GM23338 (cell line): Measurements from ENCODE around the gene KRT37.

Experiments used
- CREB1 ChIP-seq: fragments of 250-450 bp; sonication (Bioruptor Pico); IDR thresholded peaks from 2 replicates; pipeline ENCODE4 v1.5.0; 2020; ENCODE audit warnings: low read depth, mild to moderate bottlenecking, moderate library complexity
- CTCF ChIP-seq, 2 experiments: fragments of 200-600 bp in 1 of 2; sonication (generic) in 1 of 2; conservative IDR thresholded peaks; 2 replicates each; pipeline versions ENCODE4 v1.5.1 to v1.6.1; 2016 to 2017; ENCODE audit warnings: antibody characterized with exemption in 2 of 2, low read depth in 2 of 2, mild to moderate bottlenecking in 2 of 2, moderate library complexity in 1 of 2
- ETS1 ChIP-seq: IDR thresholded peaks from 2 replicates; pipeline ENCODE4 v1.6.1; 2016; ENCODE audit warnings: antibody characterized with exemption
- EZH2 ChIP-seq: fragments of 200-600 bp; sonication (generic); IDR thresholded peaks from one replicate; pipeline ENCODE4 v1.8.0; 2017; ENCODE audit warnings: antibody characterized with exemption, mild to moderate bottlenecking, low read depth; ENCODE audit not compliant: unreplicated experiment
- EZH2phosphoT487 ChIP-seq: fragments of 200-600 bp; sonication (generic); IDR thresholded peaks from one replicate; pipeline ENCODE4 v1.8.1; 2018; ENCODE audit warnings: antibody characterized with exemption; ENCODE audit not compliant: unreplicated experiment
- POLR2AphosphoS5 ChIP-seq: IDR thresholded peaks from 2 replicates; pipeline ENCODE4 v1.6.1; 2016; ENCODE audit warnings: antibody characterized with exemption, low read depth
- REST ChIP-seq: IDR thresholded peaks from one replicate; pipeline ENCODE4 v1.6.1; 2018; ENCODE audit warnings: antibody characterized with exemption; ENCODE audit not compliant: unreplicated experiment
- STAT1 ChIP-seq: IDR thresholded peaks from one replicate; pipeline ENCODE4 v1.6.1; 2016; ENCODE audit warnings: antibody characterized with exemption; ENCODE audit not compliant: unreplicated experiment
- ZNF114 ChIP-seq: fragments of 250-450 bp; sonication (Bioruptor Pico); IDR thresholded peaks from 2 replicates; pipeline ENCODE4 v1.5.0; 2020; ENCODE audit warnings: mild to moderate bottlenecking, moderate library complexity

GRCh38 chr17:41418116-41418860, 6.1 kb downstream of the KRT37 start:
- no peak for TF ChIP-seq CTCF (conservative IDR thresholded peaks at IDR 0.05; ENCODE audit: low read depth in 2 of 2)
- no peak for TF ChIP-seq EZH2
- no peak for TF ChIP-seq STAT1
- no peak for TF ChIP-seq POLR2AphosphoS5
- TF ChIP-seq ZNF114, result no peak
- no peak for TF ChIP-seq REST
- TF ChIP-seq CREB1 (CRISPR knock-in tag), result no peak
- no peak for TF ChIP-seq EZH2phosphoT487
- TF ChIP-seq ETS1, result no peak
